SK-N-MC (cell line): ENCODE data around the gene DMRT1.

Source experiments
- EZH2 ChIP-seq: fragments of 200-600 bp; sonication (generic); IDR thresholded peaks from one replicate; pipeline ENCODE4 v1.6.1; 2017; ENCODE audit warnings: antibody characterized with exemption
- POLR2AphosphoS5 ChIP-seq: IDR thresholded peaks from 2 replicates; pipeline ENCODE4 v1.6.1; 2012; ENCODE audit warnings: mild to moderate bottlenecking, low read depth, low read length, borderline replicate concordance

GRCh38 chr9:974996-975739 is 133.7 kb downstream of the DMRT1 start:
- TF ChIP-seq POLR2AphosphoS5 (no peak), EZH2 (no peak)
